Measurements from ENCODE around the gene NLRP10.

The NLRP10 gene

GRCh38 chr11:7973011-7973410 is 7.8 kb upstream of the NLRP10 start:
- DNase-seq, result no peak

GRCh38 chr11:7971846-7972245 is 6.6 kb upstream of the NLRP10 start:
- DNase-seq, result no peak

GRCh38 chr11:7969756-7970646 is 4.8 kb upstream of the NLRP10 start:
- DNase-seq, result no peak

- no peak for DNase-seq
Measured at GRCh38 chr11:7968686-7969085, 3.4 kb upstream of the NLRP10 start.

GRCh38 chr11:7967826-7968225 is 2.6 kb upstream of the NLRP10 start:
- DNase-seq, result no peak

- DNase-seq, result no peak
Measured at GRCh38 chr11:7967097-7967496, 1.9 kb upstream of the NLRP10 start.

- DNase-seq, result no peak
Measured at GRCh38 chr11:7964873-7965272, 374 bp downstream of the NLRP10 start.

- DNase-seq, result no peak
Measured at GRCh38 chr11:7964261-7964660, 986 bp downstream of the NLRP10 start.

GRCh38 chr11:7955191-7955590 is 10.1 kb downstream of the NLRP10 start:
- no peak for DNase-seq

GRCh38 chr11:7949934-7950333 is 15.3 kb downstream of the NLRP10 start:
- no peak for DNase-seq

GRCh38 chr11:7944123-7944522 is 21.1 kb downstream of the NLRP10 start:
- no peak for DNase-seq

- DNase-seq, result no peak
Measured at GRCh38 chr11:7941608-7942007, 23.6 kb downstream of the NLRP10 start, which contains the start of gene OR10A3. TSS of gene OR10A3 (minus strand) at chr11:7941708. CDS start at chr11:7939520, 2,188 bp downstream.

GRCh38 chr11:7941146-7941545 is 24.1 kb downstream of the NLRP10 start:
- DNase-seq, result no peak

GRCh38 chr11:7936615-7937014 is 28.6 kb downstream of the NLRP10 start:
- DNase-seq, result no peak

GRCh38 chr11:7931168-7931567 is 34.1 kb downstream of the NLRP10 start, which contains the start of gene OR10A6:
TSS of gene OR10A6 (minus strand) at chr11:7931268. CDS start at chr11:7928662, 2,606 bp downstream.
- DNase-seq, result no peak

- DNase-seq, result no peak
Measured at GRCh38 chr11:7927635-7928034, 37.6 kb downstream of the NLRP10 start.

- DNase-seq, result no peak
Measured at GRCh38 chr11:7924536-7924935, 40.7 kb downstream of the NLRP10 start.

- DNase-seq, result no peak
Measured at GRCh38 chr11:7918141-7918540, 47.1 kb downstream of the NLRP10 start.
